ENCODE results near the gene SDHB. TPM values are rescaled to one million over a fixed set of nuclear protein-coding genes. Genes with fewer than 3 reads are reported as not detected.

SDHB gene
- total and polyA plus RNA-seq, 9 of the 15 experiments (the other 6 are each of a cell fraction or from before 2014, with no cell fraction given) = 207 to 554 (median 365) TPM

DNA sequence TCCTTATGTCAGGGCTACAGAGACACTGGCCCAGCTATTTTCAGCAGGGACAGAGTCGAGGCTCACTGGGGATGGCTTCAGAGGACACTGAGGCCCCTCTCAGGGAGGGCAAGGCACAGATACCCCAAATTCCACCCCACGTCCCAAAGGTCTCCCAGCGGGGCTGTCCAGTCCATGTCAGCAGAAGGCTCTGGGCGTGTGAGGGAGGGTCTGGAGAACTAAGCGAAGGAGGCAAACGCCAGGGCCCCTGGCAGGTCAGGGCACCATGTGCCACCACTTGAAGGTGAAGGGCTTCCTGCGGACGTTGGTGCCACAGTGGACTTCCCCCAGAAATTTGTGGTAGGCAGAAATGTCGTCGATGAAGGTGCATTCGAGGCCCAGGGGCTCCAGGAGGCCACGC, 15.0 kb upstream of the SDHB start:
- BruUV-seq (replicated peaks) = no TSS peak
- no peak overlapping the region for H3K4me3 ChIP-seq
- no peaks in the 10 kb centered on the region for H3K36me3 ChIP-seq (ENCODE audit: control insufficient read depth, insufficient read depth, low read length)
- peaks cover 43 to 65% of the 10 kb centered on the region in 2 experiments for H3K27me3 ChIP-seq (ENCODE audit: control insufficient read depth in 2 of 2, insufficient read depth in 2 of 2, low read length in 2 of 2)
- intact Hi-C loops (cut with micrococcal nuclease) = no loop called here
- H3K27ac ChIP-seq (ENCODE audit: extremely low read depth, low read depth, low read length) = no peak overlapping the region
- TF ChIP-seq ZNF253 (CRISPR knock-in tag; conservative IDR thresholded peaks at IDR 0.05) = no peak
- TF ChIP-seq C11orf30 (IDR thresholded peaks at IDR 0.05; ENCODE audit: low read depth) = no peak
- no peak for TF ChIP-seq ZNF239 (CRISPR knock-in tag; IDR thresholded peaks at IDR 0.05)
- no peak for TF ChIP-seq HDAC2 (IDR thresholded peaks at IDR 0.05)
- no peak for TF ChIP-seq SREBF1 (IDR thresholded peaks at IDR 0.05; ENCODE audit: borderline replicate concordance, low read depth, low read length)
- no peak for TF ChIP-seq YBX1 (IDR thresholded peaks at IDR 0.05)
- TF ChIP-seq MYBL2 (IDR thresholded peaks at IDR 0.05; ENCODE audit: low read depth) = no peak
- no peak for TF ChIP-seq MYBL2 (CRISPR knock-in tag; IDR thresholded peaks at IDR 0.05; ENCODE audit: borderline replicate concordance)
- TF ChIP-seq, protein P1, sequence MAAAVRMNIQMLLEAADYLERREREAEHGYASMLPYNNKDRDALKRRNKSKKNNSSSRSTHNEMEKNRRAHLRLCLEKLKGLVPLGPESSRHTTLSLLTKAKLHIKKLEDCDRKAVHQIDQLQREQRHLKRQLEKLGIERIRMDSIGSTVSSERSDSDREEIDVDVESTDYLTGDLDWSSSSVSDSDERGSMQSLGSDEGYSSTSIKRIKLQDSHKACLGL (CRISPR knock-in tag; IDR thresholded peaks at IDR 0.05; ENCODE audit: borderline replicate concordance, poor library complexity, severe bottlenecking) = no peak
- 0 out of 2 replicates have a peak, but pooled peaks have one; percentile 32 for TF ChIP-seq HDAC6 (IDR thresholded peaks at IDR 0.05; ENCODE audit: low read depth, low read length)
- CTCF ChIA-PET (ENCODE audit: low intra/inter-chr PET ratio) = no interaction called here
- no peaks in the 10 kb centered on the region; the same call in 1 of the 2 replicates for H3K9me3 ChIP-seq (replicated peaks; ENCODE audit: control insufficient read depth, insufficient read depth, low read depth, low read length)
- FAIRE-seq (no peak), DNase-seq (ENCODE audit: extremely low read depth in 1 of 4, low spot score in 3 of 4) (no peak), ATAC-seq (no peak)
- no peak overlapping the region for H3K4me2 ChIP-seq (ENCODE audit: insufficient read depth, low read length)
- no peak overlapping the region for H2AFZ ChIP-seq (ENCODE audit: low read depth, low read length)
- H3K4me1 ChIP-seq (replicated peaks in 1 of 2; ENCODE audit: control insufficient read depth in 2 of 2, insufficient read depth in 2 of 2, low read length in 2 of 2) = no peaks in the 10 kb centered on the region
- H4K20me1 ChIP-seq (replicated peaks; ENCODE audit: control insufficient read depth, insufficient read depth, low read length) = no peaks in the 10 kb centered on the region; the same call in 1 of the 2 replicates
- WGBS (ENCODE audit: insufficient coverage, low coverage, missing lambda C conversion rate) = under 1% methylated on average over 12 of the region's 12 CpGs
- in situ Hi-C loops (cut with MboI) = no loop called here
- H3K9me1 ChIP-seq (ENCODE audit: control insufficient read depth, insufficient read depth, low read length) = no peaks in the 10 kb centered on the region
- POLR2A ChIA-PET = no interaction called here
- H3K79me2 ChIP-seq (ENCODE audit: control insufficient read depth, insufficient read depth, low read length) = no peaks in the 10 kb centered on the region
- H3K9ac ChIP-seq (ENCODE audit: insufficient read depth in 1 of 2, low read depth in 2 of 2, low read length in 2 of 2) = peak overlapping the region in 1 of 2 experiments; percentile 18; a peak in 1 of 4 replicates
